HG03159 (cell line): ENCODE measurements around the gene DOK3.

ENCODE experiments used
- ATAC-seq: cut with Tn5 transposase; IDR thresholded peaks from one replicate; pipeline ENCODE4 v1.9.1; 2021; ENCODE audit warnings: mild to moderate bottlenecking, moderate library complexity; ENCODE audit not compliant: unreplicated experiment

Gene DOK3

GRCh38 chr5:177484902-177485549 lies 24.6 kb downstream of the DOK3 start:
- ATAC-seq: no peak

- no peak for ATAC-seq
Measured at GRCh38 chr5:177483994-177484901, 25.4 kb downstream of the DOK3 start.

- no peak for ATAC-seq
Measured at GRCh38 chr5:177483042-177483441, 26.6 kb downstream of the DOK3 start.

GRCh38 chr5:177482359-177482795 lies 27.2 kb downstream of the DOK3 start:
- no peak for ATAC-seq

- ATAC-seq: no peak
Measured at GRCh38 chr5:177479774-177480173, 29.9 kb downstream of the DOK3 start.

- no peak for ATAC-seq
Measured at GRCh38 chr5:177478711-177479646, 30.6 kb downstream of the DOK3 start.

- no peak for ATAC-seq
Measured at GRCh38 chr5:177477701-177478477, 31.7 kb downstream of the DOK3 start.

- ATAC-seq: no peak
Measured at GRCh38 chr5:177476531-177477233, 32.9 kb downstream of the DOK3 start.

GRCh38 chr5:177475563-177476427 lies 33.8 kb downstream of the DOK3 start:
- no peak for ATAC-seq

GRCh38 chr5:177474846-177475562 lies 34.6 kb downstream of the DOK3 start:
- no peak for ATAC-seq

GRCh38 chr5:177474002-177474476 lies 35.6 kb downstream of the DOK3 start:
- no peak for ATAC-seq

- ATAC-seq: no peak
Measured at GRCh38 chr5:177473443-177474001, 36.1 kb downstream of the DOK3 start, which contains the start of gene DBN1. DBN1 (minus strand) TSS chr5:177473634; CDS start chr5:177473521, 113 bp downstream.

GRCh38 chr5:177472460-177473442 lies 36.9 kb downstream of the DOK3 start:
- no peak for ATAC-seq

GRCh38 chr5:177471610-177472356 lies 37.8 kb downstream of the DOK3 start:
- no peak for ATAC-seq

GRCh38 chr5:177470759-177471536 lies 38.7 kb downstream of the DOK3 start:
- no peak for ATAC-seq
